Measurements from ENCODE around the gene SLC22A14.
"Not testable (repeated sequence)": the region's sequence is repeated elsewhere in the genome, so short reads cannot be mapped to it uniquely, and the experiment has no call there.

The SLC22A14 gene

GRCh38 chr3:38274864-38275649 is 7.0 kb upstream of the SLC22A14 start:
- no peak for DNase-seq

GRCh38 chr3:38275658-38276057 is 6.4 kb upstream of the SLC22A14 start:
- DNase-seq = no peak

- DNase-seq = no peak
Measured at GRCh38 chr3:38276081-38276916, 5.8 kb upstream of the SLC22A14 start.

GRCh38 chr3:38276917-38277630 is 5.0 kb upstream of the SLC22A14 start:
- no peak for DNase-seq

GRCh38 chr3:38278841-38279240 is 3.3 kb upstream of the SLC22A14 start:
- DNase-seq = no peak

GRCh38 chr3:38283810-38284755 is 2.0 kb downstream of the SLC22A14 start:
- no peak for DNase-seq

- no peak for DNase-seq
Measured at GRCh38 chr3:38284756-38285150, 2.7 kb downstream of the SLC22A14 start.

- DNase-seq = not testable (repeated sequence)
Measured at GRCh38 chr3:38289286-38290217, 7.5 kb downstream of the SLC22A14 start.

- DNase-seq = not testable (repeated sequence)
Measured at GRCh38 chr3:38297053-38297452, 15.0 kb downstream of the SLC22A14 start.

- no peak for DNase-seq
Measured at GRCh38 chr3:38297537-38297936, 15.4 kb downstream of the SLC22A14 start.

- no peak for DNase-seq
Measured at GRCh38 chr3:38297947-38298711, 16.0 kb downstream of the SLC22A14 start.

GRCh38 chr3:38306941-38307340 is 24.8 kb downstream of the SLC22A14 start:
- no peak for DNase-seq

- DNase-seq = no peak
Measured at GRCh38 chr3:38307599-38307998, 25.5 kb downstream of the SLC22A14 start.

GRCh38 chr3:38308456-38308855 is 26.4 kb downstream of the SLC22A14 start:
- no peak for DNase-seq

GRCh38 chr3:38311476-38311875 is 29.4 kb downstream of the SLC22A14 start:
- no peak for DNase-seq

- DNase-seq = no peak
Measured at GRCh38 chr3:38311941-38312340, 29.8 kb downstream of the SLC22A14 start.

GRCh38 chr3:38312356-38312755 is 30.3 kb downstream of the SLC22A14 start:
- no peak for DNase-seq

- DNase-seq = no peak
Measured at GRCh38 chr3:38313263-38313662, 31.2 kb downstream of the SLC22A14 start.

- no peak for DNase-seq
Measured at GRCh38 chr3:38313695-38314094, 31.6 kb downstream of the SLC22A14 start.

GRCh38 chr3:38314112-38314763 is 32.1 kb downstream of the SLC22A14 start:
- DNase-seq = no peak
